H1 (cell line): ENCODE measurements around the gene FYTTD1. TPM values are rescaled to one million over a fixed set of nuclear protein-coding genes. Genes with fewer than 3 reads are reported as not detected.

Experiments used
- CTCF ChIA-PET: fragments of 300-600 bp; sonication (Branson Sonifier 250); formaldehyde crosslinking; loops from one replicate; lab custom pipeline; 2021; ENCODE audit not compliant: partially characterized antibody; lab: Charles Lee
- POLR2A ChIA-PET: fragments of 300-600 bp; sonication (Branson Sonifier 250); formaldehyde crosslinking; loops from one replicate; lab custom pipeline; 2021; ENCODE audit warnings: inconsistent platforms; ENCODE audit not compliant: partially characterized antibody; lab: Charles Lee
- DNase-seq, 2 experiments: peaks; one replicate each; pipeline versions ENCODE4 v3.0.0 to v3.0.0-alpha.2; 2010 to 2022; ENCODE audit warnings: low spot score in 2 of 2, low read depth in 1 of 2, mixed read lengths in 1 of 2
- FAIRE-seq: peaks from 2 replicates; lab custom pipeline; 2011; peaks lifted over from hg19 to GRCh38; lab: Jason Lieb, UNC
- H2AFZ ChIP-seq: 2 replicates; pipeline ENCODE4 v1.8.1; 2012; ENCODE audit warnings: low read length, inconsistent platforms
- H2AK5ac ChIP-seq: 2 replicates; pipeline ENCODE4 v1.6.1; 2013; ENCODE audit warnings: low read depth, low read length
- H2BK120ac ChIP-seq: replicated peaks from 2 replicates; pipeline ENCODE3; 2013; ENCODE audit warnings: low read depth, low read length, inconsistent platforms
- H2BK12ac ChIP-seq: 2 replicates; pipeline ENCODE4 v1.6.1; 2013; ENCODE audit warnings: low read depth, low read length
- H2BK15ac ChIP-seq: 2 replicates; pipeline ENCODE4 v1.6.1; 2013; ENCODE audit warnings: low read length
- H2BK20ac ChIP-seq: 2 replicates; pipeline ENCODE4 v1.6.1; 2013; ENCODE audit warnings: low read length
- H2BK5ac ChIP-seq: 2 replicates; pipeline ENCODE4 v1.6.1; 2013; ENCODE audit warnings: low read depth, low read length
- H3K14ac ChIP-seq: 2 replicates; pipeline ENCODE4 v1.6.1; 2013; ENCODE audit warnings: inconsistent platforms; ENCODE audit not compliant: insufficient read length
- H3K18ac ChIP-seq: 2 replicates; pipeline ENCODE4 v1.6.1; 2013; ENCODE audit warnings: low read length; ENCODE audit errors: extremely low read depth
- H3K23ac ChIP-seq: 2 replicates; pipeline ENCODE4 v1.6.1; 2013; ENCODE audit warnings: inconsistent platforms; ENCODE audit not compliant: insufficient read length
- H3K23me2 ChIP-seq: 2 replicates; pipeline ENCODE4 v1.6.1; 2013; ENCODE audit warnings: low read depth, low read length
- H3K27ac ChIP-seq: 2 replicates; pipeline ENCODE4 v1.6.1; 2011; ENCODE audit warnings: low read depth, low read length, inconsistent platforms
- H3K27me3 ChIP-seq, 4 experiments: replicated peaks in 1 of 4; 1 replicate in 1 of 4; 2 replicates in 3 of 4; pipeline versions ENCODE4 v1.6.1 to v1.8.1; 2011 to 2013; ENCODE audit warnings: low read length in 3 of 4, mild to moderate bottlenecking in 3 of 4, inconsistent platforms in 2 of 4, mixed read lengths in 2 of 4, moderate library complexity in 1 of 4; ENCODE audit not compliant: control insufficient read depth in 3 of 4, insufficient read depth in 3 of 4; ENCODE audit errors: extremely low read depth in 1 of 4
- H3K36me3 ChIP-seq, 4 experiments: 2 replicates each; pipeline versions ENCODE4 v1.6.1 to v1.8.1; 2011 to 2013; ENCODE audit warnings: mild to moderate bottlenecking in 4 of 4, low read length in 3 of 4, moderate library complexity in 2 of 4, control low read depth in 1 of 4, inconsistent platforms in 1 of 4; ENCODE audit not compliant: insufficient read depth in 4 of 4, control insufficient read depth in 2 of 4
- H3K4ac ChIP-seq: replicated peaks from 2 replicates; pipeline ENCODE3; 2013; ENCODE audit warnings: low read length, low read depth, mixed read lengths, inconsistent platforms; ENCODE audit not compliant: insufficient read length
- H3K4me1 ChIP-seq, 4 experiments: replicated peaks in 1 of 4; 1 replicate in 1 of 4; 2 replicates in 3 of 4; pipeline versions ENCODE4 v1.6.1 to v1.8.1; 2011 to 2013; ENCODE audit warnings: low read length in 3 of 4, inconsistent platforms in 2 of 4, mixed read lengths in 1 of 4; ENCODE audit not compliant: insufficient read depth in 4 of 4, control insufficient read depth in 3 of 4
- H3K4me2 ChIP-seq, 2 experiments: 2 replicates each; pipeline versions ENCODE4 v1.6.1 to v1.8.1; 2011 to 2013; ENCODE audit warnings: low read depth in 2 of 2, low read length in 2 of 2, control low read depth in 1 of 2, inconsistent platforms in 1 of 2, mild to moderate bottlenecking in 1 of 2; ENCODE audit not compliant: insufficient read depth in 1 of 2
- H3K4me3 ChIP-seq, 4 experiments: fragments of 200-600, 300-600 bp in 1 of 4; sonication (generic), shearing (Covaris generic), sonication (Bioruptor Twin) in 1 of 4; 2 replicates each; pipeline versions ENCODE4 v1.5.1 to v1.8.1; 2011 to 2016; ENCODE audit warnings: low read length in 4 of 4, low read depth in 3 of 4, control low read depth in 2 of 4, inconsistent platforms in 2 of 4, mild to moderate bottlenecking in 2 of 4, mixed read lengths in 1 of 4, moderate library complexity in 1 of 4; ENCODE audit not compliant: insufficient read depth in 2 of 4; ENCODE audit errors: extremely low read depth in 1 of 4
- H3K56ac ChIP-seq: replicated peaks from 2 replicates; pipeline ENCODE3; 2013; ENCODE audit warnings: low read depth, mild to moderate bottlenecking, mixed read lengths, low read length, inconsistent platforms; ENCODE audit not compliant: insufficient read length
- H3K79me1 ChIP-seq: 2 replicates; pipeline ENCODE4 v1.6.1; 2013; ENCODE audit warnings: low read depth, low read length, control low read depth
- H3K79me2 ChIP-seq, 2 experiments: 2 replicates each; pipeline versions ENCODE4 v1.6.1 to v1.8.1; 2012 to 2013; ENCODE audit warnings: low read length in 2 of 2, mild to moderate bottlenecking in 2 of 2, inconsistent platforms in 1 of 2; ENCODE audit not compliant: insufficient read depth in 2 of 2, control insufficient read depth in 1 of 2
- H3K9ac ChIP-seq, 4 experiments: replicated peaks in 1 of 4; 1 replicate in 1 of 4; 2 replicates in 3 of 4; pipeline versions ENCODE4 v1.6.1 to v1.8.1; 2011 to 2013; ENCODE audit warnings: low read depth in 3 of 4, low read length in 3 of 4, control low read depth in 2 of 4, mild to moderate bottlenecking in 2 of 4, moderate library complexity in 2 of 4, inconsistent platforms in 1 of 4; ENCODE audit errors: extremely low read depth in 1 of 4
- H3K9me3 ChIP-seq, 2 experiments: 2 replicates each; pipeline versions ENCODE4 v1.6.1 to v1.8.1; 2012 to 2013; ENCODE audit warnings: mild to moderate bottlenecking in 2 of 2, moderate library complexity in 2 of 2, control low read depth in 1 of 2, inconsistent platforms in 1 of 2, low read depth in 1 of 2, low read length in 1 of 2, mixed read lengths in 1 of 2; ENCODE audit not compliant: insufficient read depth in 2 of 2
- H4K20me1 ChIP-seq, 2 experiments: replicated peaks in 1 of 2; 2 replicates each; pipeline versions ENCODE3 to v1.8.1; 2011 to 2013; ENCODE audit warnings: inconsistent platforms in 2 of 2, low read length in 2 of 2, mild to moderate bottlenecking in 1 of 2; ENCODE audit not compliant: insufficient read depth in 2 of 2, control insufficient read depth in 1 of 2
- H4K5ac ChIP-seq: 2 replicates; pipeline ENCODE4 v1.6.1; 2013; ENCODE audit warnings: low read length, low read depth, mixed read lengths, inconsistent platforms; ENCODE audit not compliant: insufficient read length
- H4K8ac ChIP-seq: 2 replicates; pipeline ENCODE4 v1.8.0; 2013; ENCODE audit warnings: mild to moderate bottlenecking, moderate library complexity, low read length, inconsistent platforms; ENCODE audit not compliant: insufficient read depth; ENCODE audit errors: extremely low read depth
- H4K91ac ChIP-seq: replicated peaks from 2 replicates; pipeline ENCODE3; 2013; ENCODE audit warnings: low read length, mixed read lengths, inconsistent platforms; ENCODE audit not compliant: insufficient read length
- ASH2L ChIP-seq: fragments of 200-600, 300-600 bp; sonication (generic); IDR thresholded peaks from one replicate; pipeline ENCODE4 v1.7.1; 2017; ENCODE audit warnings: low read length
- CBX8 ChIP-seq: fragments of 300-800, 300-1000 bp; sonication (generic); IDR thresholded peaks from 2 replicates; pipeline ENCODE4 v1.7.1; 2016; ENCODE audit warnings: low read depth, low read length, borderline replicate concordance
- CHD1 ChIP-seq: IDR thresholded peaks from 2 replicates; pipeline ENCODE4 v1.6.1; 2012; ENCODE audit warnings: low read depth, low read length, improper control_type of control experiment
- FOSL1 ChIP-seq: IDR thresholded peaks from 2 replicates; pipeline ENCODE4 v1.6.1; 2011; ENCODE audit warnings: mild to moderate bottlenecking, low read depth, low read length, moderate library complexity; ENCODE audit not compliant: insufficient read depth
- GABPA ChIP-seq: IDR thresholded peaks from 2 replicates; pipeline ENCODE4 v1.6.1; 2011; ENCODE audit warnings: mild to moderate bottlenecking, low read length, moderate library complexity, borderline replicate concordance; ENCODE audit not compliant: insufficient read depth
- MAFK ChIP-seq: IDR thresholded peaks from 2 replicates; pipeline ENCODE4 v1.6.1; 2012; ENCODE audit warnings: low read depth, mild to moderate bottlenecking, improper control_type of control experiment, low read length
- SP2 ChIP-seq: IDR thresholded peaks from 2 replicates; pipeline ENCODE4 v1.6.1; 2012; ENCODE audit warnings: mild to moderate bottlenecking, low read length, inconsistent platforms
- WGBS, 2 experiments: shearing (Covaris generic) in 1 of 2; methylation state at CpG; one replicate each; pipeline versions ENCODE4 v1.1.6 to v1.1.7; 2013 to 2015; ENCODE audit warnings: low lambda C conversion rate in 2 of 2, mixed read lengths in 2 of 2, inconsistent platforms in 1 of 2, low coverage in 1 of 2, missing lambda C conversion rate in 1 of 2; ENCODE audit not compliant: insufficient replicate concordance in 2 of 2, insufficient coverage in 1 of 2, insufficient read length in 1 of 2; ENCODE audit errors: extremely low coverage in 1 of 2, missing lambda C conversion rate in 1 of 2; 5-methylcytosine and 5-hydroxymethylcytosine counted together
- polyA plus RNA-seq, 7 experiments: library from polyadenylated mRNA; depleted of rRNA in 3 of 7; stranded (reverse) in 5 of 7; unstranded in 2 of 7; fragments of >200 nt in 5 of 7; fragments of 200-250 nt in 2 of 7; gene quantifications; 1 replicate in 5 of 7; 2 replicates in 1 of 7; 4 replicates in 1 of 7; pipeline versions ENCODE4 v1.2.1 to v1.2.3, GENCODE V29; 2011 to 2013; ENCODE audit warnings: missing spikeins in 2 of 7, mixed read lengths in 2 of 7
- total RNA-seq: library from RNA; stranded (reverse); fragmentation: NEBNext Ultra II Directional; extraction: Animal tissue kit (Norgen Biotek cat#: 25700); gene quantifications from 2 replicates; pipeline ENCODE4 v1.2.1, GENCODE V29; 2021
- TF ChIP-seq, protein P1 (sequence below), 3 experiments: IDR thresholded peaks; 1 replicate in 2 of 3; 2 replicates in 1 of 3; pipeline versions ENCODE4 v1.5.1 to v1.6.1; 2011; ENCODE audit warnings: low read length in 3 of 3, mild to moderate bottlenecking in 3 of 3, inconsistent platforms in 2 of 3, low read depth in 1 of 3, moderate library complexity in 1 of 3; ENCODE audit not compliant: insufficient read depth in 1 of 3; ENCODE audit errors: control extremely low read depth in 1 of 3

The FYTTD1 gene
- total and polyA plus RNA-seq, 2 of the 8 experiments (the other 6 are each of a cell fraction or from before 2014, with no cell fraction given), result 3.1 to 24.4 TPM

DNA sequence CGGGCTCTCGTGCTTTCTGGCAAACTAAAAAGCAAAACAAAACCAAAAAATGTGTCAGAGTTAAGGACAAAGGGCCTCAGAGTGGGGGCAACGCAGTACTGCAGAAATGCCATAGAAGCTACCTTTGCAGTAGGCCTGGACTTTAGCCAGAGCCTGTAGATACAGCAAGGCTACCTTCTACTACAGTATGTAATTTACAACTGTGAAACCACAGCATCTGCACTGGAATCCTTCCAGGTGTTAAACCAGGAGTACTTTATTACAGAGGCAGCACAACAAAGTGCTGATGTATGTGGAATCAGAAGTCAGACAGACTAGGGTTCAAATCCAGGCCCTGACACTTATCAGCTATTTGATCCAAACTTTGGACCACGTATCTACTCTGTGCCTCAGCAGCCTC, 47.8 kb upstream of the FYTTD1 start:
- CTCF ChIA-PET, result interaction anchor here (0.7 to 1.1 kb wide), 2 partner anchors 236 to 540 kb away, joined by 3 read pairs; no protein-coding TSS in a partner anchor
- FAIRE-seq (no peak), DNase-seq (no peak)
- H3K36me3 ChIP-seq, result peaks cover 2 to 17% (median 9%) of the 10 kb centered on the region in 4 experiments; a peak in 6 of 8 replicates
- no peaks in the 10 kb centered on the region for H3K79me2 ChIP-seq
- H3K23me2 ChIP-seq, result no peaks in the 10 kb centered on the region; the same call in 1 of the 2 replicates
- H3K27me3 ChIP-seq, result no peaks in the 10 kb centered on the region; a peak in 1 of 7 replicates
- H2BK5ac ChIP-seq, result no peak overlapping the region
- H3K4me2 ChIP-seq, result no peak overlapping the region
- H2BK20ac ChIP-seq, result no peak overlapping the region
- H2BK12ac ChIP-seq, result no peak overlapping the region
- no peaks in the 10 kb centered on the region for H4K20me1 ChIP-seq
- H4K91ac ChIP-seq, result no peak overlapping the region
- H2BK15ac ChIP-seq, result no peak overlapping the region
- WGBS, 2 experiments, result 94% methylated on average over 4 of the region's 4 CpGs; no CpG with 5 or more reads in 1 of the 2 experiments
- H3K4ac ChIP-seq, result no peak overlapping the region
- H3K56ac ChIP-seq, result no peak overlapping the region
- no peak overlapping the region for H4K5ac ChIP-seq
- H3K14ac ChIP-seq, result no peak overlapping the region
- H3K4me3 ChIP-seq, result no peak overlapping the region
- no peak overlapping the region for H3K27ac ChIP-seq
- TF ChIP-seq ASH2L (no peak), SP2 (no peak), CHD1 (no peak), FOSL1 (no peak), MAFK (no peak), CBX8 (no peak), GABPA (no peak)
- TF ChIP-seq, protein P1, sequence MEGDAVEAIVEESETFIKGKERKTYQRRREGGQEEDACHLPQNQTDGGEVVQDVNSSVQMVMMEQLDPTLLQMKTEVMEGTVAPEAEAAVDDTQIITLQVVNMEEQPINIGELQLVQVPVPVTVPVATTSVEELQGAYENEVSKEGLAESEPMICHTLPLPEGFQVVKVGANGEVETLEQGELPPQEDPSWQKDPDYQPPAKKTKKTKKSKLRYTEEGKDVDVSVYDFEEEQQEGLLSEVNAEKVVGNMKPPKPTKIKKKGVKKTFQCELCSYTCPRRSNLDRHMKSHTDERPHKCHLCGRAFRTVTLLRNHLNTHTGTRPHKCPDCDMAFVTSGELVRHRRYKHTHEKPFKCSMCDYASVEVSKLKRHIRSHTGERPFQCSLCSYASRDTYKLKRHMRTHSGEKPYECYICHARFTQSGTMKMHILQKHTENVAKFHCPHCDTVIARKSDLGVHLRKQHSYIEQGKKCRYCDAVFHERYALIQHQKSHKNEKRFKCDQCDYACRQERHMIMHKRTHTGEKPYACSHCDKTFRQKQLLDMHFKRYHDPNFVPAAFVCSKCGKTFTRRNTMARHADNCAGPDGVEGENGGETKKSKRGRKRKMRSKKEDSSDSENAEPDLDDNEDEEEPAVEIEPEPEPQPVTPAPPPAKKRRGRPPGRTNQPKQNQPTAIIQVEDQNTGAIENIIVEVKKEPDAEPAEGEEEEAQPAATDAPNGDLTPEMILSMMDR (IDR thresholded peaks at IDR 0.05; ENCODE audit: control extremely low read depth in 1 of 3, insufficient read depth in 1 of 3, low read depth in 1 of 3, low read length in 3 of 3), result no peak
- no peak overlapping the region for H4K8ac ChIP-seq
- no peak overlapping the region for H3K18ac ChIP-seq
- H2BK120ac ChIP-seq, result no peak overlapping the region
- no peaks in the 10 kb centered on the region for H3K9me3 ChIP-seq
- H3K79me1 ChIP-seq, result no peaks in the 10 kb centered on the region
- no peak overlapping the region for H2AK5ac ChIP-seq
- H3K9ac ChIP-seq, result no peak overlapping the region
- POLR2A ChIA-PET, result interaction anchor here (0.5 to 1.7 kb wide), 2 partner anchors 16 to 20 kb away, joined by 3 read pairs; no protein-coding TSS in a partner anchor
- no peaks in the 10 kb centered on the region for H3K4me1 ChIP-seq
- no peak overlapping the region for H2AFZ ChIP-seq
- no peak overlapping the region for H3K23ac ChIP-seq
